ENCODE measurements around the gene RENBP.

DNA sequence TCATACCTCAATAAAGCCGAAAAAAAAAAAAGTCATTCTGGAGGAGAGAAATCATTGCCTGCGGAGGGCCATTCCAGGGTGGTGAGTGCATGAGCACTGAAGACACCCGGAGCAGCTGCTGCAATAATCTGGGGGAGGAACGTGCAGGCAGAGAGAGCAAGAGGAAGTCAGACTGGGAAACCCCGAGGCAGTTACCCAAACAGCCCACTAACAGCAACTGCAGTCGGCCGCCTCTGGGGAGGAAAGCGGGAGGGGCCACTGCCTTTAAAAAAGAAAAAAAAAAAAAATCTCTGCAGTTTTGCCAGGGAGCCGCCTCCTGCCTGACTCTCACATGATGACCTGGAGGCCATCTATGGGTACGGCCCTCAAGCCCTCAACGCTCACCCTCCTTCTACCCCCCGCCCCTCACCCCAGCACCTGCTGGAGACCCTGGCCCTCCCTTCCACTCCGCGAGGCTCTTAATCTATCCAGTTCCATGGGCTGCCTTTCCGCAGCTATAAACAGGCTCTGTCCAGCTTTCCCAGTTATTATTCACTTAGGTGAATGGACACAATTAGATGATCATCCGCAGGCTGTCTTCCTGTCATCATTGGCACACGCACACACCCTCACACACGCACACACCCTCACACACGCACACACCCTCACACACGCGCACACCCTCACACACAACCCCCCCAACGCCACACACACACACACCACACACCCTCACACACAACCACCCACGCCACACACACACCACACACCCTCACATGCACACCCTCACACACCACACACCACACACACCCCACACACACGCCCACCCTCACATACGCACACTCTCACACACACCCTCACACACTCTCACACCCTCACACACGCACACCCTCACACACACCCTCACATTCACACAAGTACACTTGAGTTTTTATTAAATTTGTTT lies 43.4 kb downstream of the RENBP start:
- TF ChIP-seq, protein P1, sequence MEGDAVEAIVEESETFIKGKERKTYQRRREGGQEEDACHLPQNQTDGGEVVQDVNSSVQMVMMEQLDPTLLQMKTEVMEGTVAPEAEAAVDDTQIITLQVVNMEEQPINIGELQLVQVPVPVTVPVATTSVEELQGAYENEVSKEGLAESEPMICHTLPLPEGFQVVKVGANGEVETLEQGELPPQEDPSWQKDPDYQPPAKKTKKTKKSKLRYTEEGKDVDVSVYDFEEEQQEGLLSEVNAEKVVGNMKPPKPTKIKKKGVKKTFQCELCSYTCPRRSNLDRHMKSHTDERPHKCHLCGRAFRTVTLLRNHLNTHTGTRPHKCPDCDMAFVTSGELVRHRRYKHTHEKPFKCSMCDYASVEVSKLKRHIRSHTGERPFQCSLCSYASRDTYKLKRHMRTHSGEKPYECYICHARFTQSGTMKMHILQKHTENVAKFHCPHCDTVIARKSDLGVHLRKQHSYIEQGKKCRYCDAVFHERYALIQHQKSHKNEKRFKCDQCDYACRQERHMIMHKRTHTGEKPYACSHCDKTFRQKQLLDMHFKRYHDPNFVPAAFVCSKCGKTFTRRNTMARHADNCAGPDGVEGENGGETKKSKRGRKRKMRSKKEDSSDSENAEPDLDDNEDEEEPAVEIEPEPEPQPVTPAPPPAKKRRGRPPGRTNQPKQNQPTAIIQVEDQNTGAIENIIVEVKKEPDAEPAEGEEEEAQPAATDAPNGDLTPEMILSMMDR (IDR thresholded peaks at IDR 0.05): no peak
- no peak for TF ChIP-seq POLR2AphosphoS5 (IDR thresholded peaks at IDR 0.05; ENCODE audit: low read depth, low read length)
- no peak for TF ChIP-seq MXI1 (IDR thresholded peaks at IDR 0.05; ENCODE audit: low read depth, low read length)
- TF ChIP-seq, protein P2, sequence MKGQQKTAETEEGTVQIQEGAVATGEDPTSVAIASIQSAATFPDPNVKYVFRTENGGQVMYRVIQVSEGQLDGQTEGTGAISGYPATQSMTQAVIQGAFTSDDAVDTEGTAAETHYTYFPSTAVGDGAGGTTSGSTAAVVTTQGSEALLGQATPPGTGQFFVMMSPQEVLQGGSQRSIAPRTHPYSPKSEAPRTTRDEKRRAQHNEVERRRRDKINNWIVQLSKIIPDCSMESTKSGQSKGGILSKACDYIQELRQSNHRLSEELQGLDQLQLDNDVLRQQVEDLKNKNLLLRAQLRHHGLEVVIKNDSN (IDR thresholded peaks at IDR 0.05; ENCODE audit: borderline replicate concordance, low read depth): no peak
- no peak for TF ChIP-seq FOXJ3 (CRISPR knock-in tag; IDR thresholded peaks at IDR 0.05)
- no peak for TF ChIP-seq SMC3 (IDR thresholded peaks at IDR 0.05; ENCODE audit: low read depth, low read length)
- TF ChIP-seq GABPA (IDR thresholded peaks at IDR 0.05; ENCODE audit: low read depth): no peak
- no peak for TF ChIP-seq RCOR1 (IDR thresholded peaks at IDR 0.05; ENCODE audit: low read length)
- TF ChIP-seq EP300 (IDR thresholded peaks at IDR 0.05; ENCODE audit: borderline replicate concordance in 1 of 2, low read depth in 1 of 2, low read length in 1 of 2): no peak
- TF ChIP-seq, protein P3, sequence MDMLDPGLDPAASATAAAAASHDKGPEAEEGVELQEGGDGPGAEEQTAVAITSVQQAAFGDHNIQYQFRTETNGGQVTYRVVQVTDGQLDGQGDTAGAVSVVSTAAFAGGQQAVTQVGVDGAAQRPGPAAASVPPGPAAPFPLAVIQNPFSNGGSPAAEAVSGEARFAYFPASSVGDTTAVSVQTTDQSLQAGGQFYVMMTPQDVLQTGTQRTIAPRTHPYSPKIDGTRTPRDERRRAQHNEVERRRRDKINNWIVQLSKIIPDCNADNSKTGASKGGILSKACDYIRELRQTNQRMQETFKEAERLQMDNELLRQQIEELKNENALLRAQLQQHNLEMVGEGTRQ (IDR thresholded peaks at IDR 0.05; ENCODE audit: borderline replicate concordance, low read depth, low read length): no peak
- TF ChIP-seq TAF1 (IDR thresholded peaks at IDR 0.05; ENCODE audit: borderline replicate concordance, low read depth, low read length): no peak
- TF ChIP-seq NRF1 (IDR thresholded peaks at IDR 0.05; ENCODE audit: low read depth, low read length): no peak

Data from SK-N-SH (cell line).